Panc1 (cell line): Measurements from ENCODE around the gene LETM1. TPM values are rescaled to one million over a fixed set of nuclear protein-coding genes. Genes with fewer than 3 reads are reported as not detected.

ENCODE experiments used
- ATAC-seq: fragments of 200-7000 bp; cut with Tn5 transposase; 2 replicates; pipeline ENCODE4 v1.9.1; 2020; ENCODE audit warnings: mild to moderate bottlenecking, moderate library complexity
- BruUV-seq: library from RNA; stranded (reverse); fragments of 400-500 nt; replicated peaks from 2 replicates; lab custom pipeline; 2021; lab: Mats Ljungman, UMichigan
- CTCF ChIA-PET: fragments of 300-600 bp; sonication (Branson Sonifier 250); formaldehyde crosslinking; loops from one replicate; lab custom pipeline; 2022; ENCODE audit warnings: antibody characterized with exemption; lab: Charles Lee
- POLR2A ChIA-PET: fragments of 300-600 bp; sonication (Branson Sonifier 250); formaldehyde crosslinking; loops from one replicate; lab custom pipeline; 2022; ENCODE audit warnings: antibody characterized with exemption; lab: Charles Lee
- DNase-seq: peaks from one replicate; pipeline ENCODE4 v3.0.0-alpha.2; 2010; ENCODE audit warnings: low read depth, low spot score
- H3K27ac ChIP-seq: 2 replicates; pipeline ENCODE4 v1.5.1; 2011; ENCODE audit warnings: mild to moderate bottlenecking, low read length, inconsistent platforms
- H3K27me3 ChIP-seq: fragments of 200-500 bp; sonication (Bioruptor generic); 2 replicates; pipeline ENCODE4 v1.6.0; 2014; ENCODE audit warnings: low read length, inconsistent platforms; ENCODE audit not compliant: control insufficient read depth, insufficient read depth
- H3K36me3 ChIP-seq: fragments of 200-500 bp; sonication (Bioruptor generic); 2 replicates; pipeline ENCODE4 v1.5.1; 2014; ENCODE audit warnings: inconsistent platforms, mild to moderate bottlenecking, low read length, moderate library complexity; ENCODE audit not compliant: control insufficient read depth, insufficient read depth
- H3K4me1 ChIP-seq: 2 replicates; pipeline ENCODE4 v1.5.1; 2011; ENCODE audit warnings: inconsistent platforms, mild to moderate bottlenecking, low read length, moderate library complexity; ENCODE audit not compliant: control insufficient read depth, insufficient read depth
- H3K4me3 ChIP-seq, 2 experiments: 2 replicates each; pipeline ENCODE4 v1.5.1; 2011 to 2012; ENCODE audit warnings: low read depth in 2 of 2, low read length in 2 of 2, mild to moderate bottlenecking in 2 of 2, inconsistent platforms in 1 of 2, moderate library complexity in 1 of 2
- H3K9me3 ChIP-seq: fragments of 200-500 bp; sonication (Bioruptor generic); 2 replicates; pipeline ENCODE4 v1.5.1; 2014; ENCODE audit warnings: low read depth, mild to moderate bottlenecking, inconsistent platforms, low read length, moderate library complexity; ENCODE audit not compliant: control insufficient read depth, insufficient read depth
- CTCF ChIP-seq: fragments of 450-650 bp; IDR thresholded peaks from 2 replicates; pipeline ENCODE4 v1.5.1; 2017; ENCODE audit warnings: mild to moderate bottlenecking
- POLR2AphosphoS5 ChIP-seq: IDR thresholded peaks from 2 replicates; pipeline ENCODE4 v1.6.1; 2012; ENCODE audit warnings: mild to moderate bottlenecking, low read depth, low read length, moderate library complexity
- REST ChIP-seq, 2 experiments: IDR thresholded peaks; 2 replicates each; pipeline ENCODE4 v1.6.1; 2011 to 2012; ENCODE audit warnings: low read depth in 2 of 2, control low read depth in 1 of 2, low read length in 1 of 2, mild to moderate bottlenecking in 1 of 2, moderate library complexity in 1 of 2; ENCODE audit not compliant: insufficient read depth in 1 of 2
- SIN3A ChIP-seq: IDR thresholded peaks from 2 replicates; pipeline ENCODE4 v1.6.1; 2012; ENCODE audit warnings: low read depth, mild to moderate bottlenecking, low read length, moderate library complexity, borderline replicate concordance; ENCODE audit not compliant: insufficient read depth
- TCF7L2 ChIP-seq: IDR thresholded peaks from 2 replicates; pipeline ENCODE4 v1.6.1; 2011; ENCODE audit warnings: mild to moderate bottlenecking, low read depth, low read length, inconsistent platforms
- in situ Hi-C: cut with HindIII; loops from 2 replicates; pipeline ENCODE4 v1.10.0; 2016; ENCODE audit warnings: low sequenced_read_pairs, low pct_unique_long_range_greater_than_20kb
- intact Hi-C: fragments of 100-400 bp; cut with micrococcal nuclease; formaldehyde crosslinking; loops from one replicate; pipeline ENCODE4 v1.10.0; 2022; ENCODE audit not compliant: unreplicated experiment
- total RNA-seq: library from RNA; stranded (reverse); gene quantifications from one replicate; pipeline ENCODE4 v1.2.1, GENCODE V29; 2021; ENCODE audit not compliant: unreplicated experiment

LETM1 gene
- total RNA-seq, 1 experiment from 2014 or later: 67.6 TPM

- no peaks in the 10 kb centered on the region for H3K9me3 ChIP-seq
- peaks cover 2% of the 10 kb centered on the region; the same call in 1 of the 2 replicates for H3K36me3 ChIP-seq
- POLR2A ChIA-PET: no interaction called here
- H3K27ac ChIP-seq: no peak overlapping the region; the same call in 1 of the 2 replicates
- H3K4me3 ChIP-seq: no peak overlapping the region
- TF ChIP-seq SIN3A (no peak), CTCF (peak; percentile 85)
- BruUV-seq: no TSS peak
- peaks cover 10% of the 10 kb centered on the region; the same call in 1 of the 2 replicates for H3K4me1 ChIP-seq
- no peaks in the 10 kb centered on the region for H3K27me3 ChIP-seq
- peak; percentile 91 for ATAC-seq
- CTCF ChIA-PET: interaction anchor here (0.6 kb wide), 1 partner anchor 33 kb away, joined by 7 read pairs; no protein-coding TSS in a partner anchor
- in situ Hi-C loops (no loop called here), intact Hi-C loops (no loop called here)
- peak; percentile 41 for DNase-seq
Measured at GRCh38 chr4:1899149-1900086, 43.5 kb upstream of the LETM1 start.

GRCh38 chr4:1898681-1899080 is 42.7 kb upstream of the LETM1 start:
- peak; percentile 36; the same call in 1 of the 2 replicates for ATAC-seq
- no peaks in the 10 kb centered on the region for H3K36me3 ChIP-seq

More at GRCh38 chr4:1898681-1899080, 42.7 kb upstream of the LETM1 start:
- in situ Hi-C loops (no loop called here), intact Hi-C loops (no loop called here)
- TF ChIP-seq REST (IDR thresholded peaks at IDR 0.05; ENCODE audit: insufficient read depth in 1 of 2, low read depth in 2 of 2, low read length in 1 of 2) (no peak), SIN3A (no peak), CTCF (no peak), TCF7L2 (no peak), POLR2AphosphoS5 (no peak)
- POLR2A ChIA-PET: no interaction called here
- no peak for DNase-seq
- H3K4me1 ChIP-seq: peaks cover 10% of the 10 kb centered on the region; the same call in 1 of the 2 replicates
- H3K9me3 ChIP-seq: no peaks in the 10 kb centered on the region
- H3K4me3 ChIP-seq: no peak overlapping the region
- CTCF ChIA-PET: no interaction called here
- H3K27ac ChIP-seq: peak overlapping the region; percentile 21; the same call in 1 of the 2 replicates
- H3K27me3 ChIP-seq: no peaks in the 10 kb centered on the region
- no TSS peak for BruUV-seq
